ENCODE measurements around the gene ENTPD5. TPM values are rescaled to one million over a fixed set of nuclear protein-coding genes. Genes with fewer than 3 reads are reported as not detected.
"Not testable (repeated sequence)": the region's sequence is repeated elsewhere in the genome, so short reads cannot be mapped to it uniquely, and the experiment has no call there.

ENTPD5 gene
- total RNA-seq, 4 donors from 2014 or later = 8.0 to 12.9 (median 11.0) TPM

DNA sequence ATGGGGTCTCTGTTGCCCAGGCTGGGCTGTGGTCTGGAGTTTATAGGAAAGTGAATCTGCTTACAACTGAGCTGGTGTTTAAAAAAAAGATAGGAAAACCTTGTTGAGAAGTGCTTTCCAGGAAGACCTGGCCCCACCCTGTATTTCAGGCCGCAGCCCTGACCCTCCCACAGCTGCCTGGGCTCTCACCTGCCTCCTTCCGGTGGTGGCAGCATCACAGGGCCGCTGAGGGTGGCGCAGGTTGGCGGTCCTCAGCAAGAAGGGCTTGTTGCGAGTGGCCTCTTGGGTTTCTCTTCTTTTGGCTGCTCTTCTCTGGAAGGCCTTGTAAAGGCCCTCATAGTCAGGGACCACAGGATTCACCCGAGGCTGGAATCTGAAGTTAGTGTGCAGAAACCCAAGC, 76.9 kb downstream of the ENTPD5 start:
- Histone ChIP-seq H3K9me3 (no peaks in the 10 kb centered on the region), H3K4me1 (no peaks in the 10 kb centered on the region), H3K27ac (peak overlapping the region in 2 of 4 donors; percentile 22 to 56), H3K36me3 (peaks cover 0 to 97% (median 2%) of the 10 kb centered on the region in 3 donors), H3K27me3 (no peaks in the 10 kb centered on the region), H3K4me3 (no peak overlapping the region)
- TF ChIP-seq CTCF (IDR thresholded peaks at IDR 0.05) (no peak), POLR2A (IDR thresholded peaks at IDR 0.05) (no peak), EP300 (IDR thresholded peaks at IDR 0.05) (no peak)
- 81 to 82% methylated on average over 5 to 7 of the region's 7 CpGs for WGBS, 2 donors
- DNase-seq (ENCODE audit: low spot score in 2 of 2) = no peak

- 88 to 96% methylated on average over 2 of the region's 2 CpGs for WGBS, 2 donors
- H3K36me3 ChIP-seq = peaks cover 0 to 99% (median 0%) of the 10 kb centered on the region in 3 donors
Measured at GRCh38 chr14:73937012-73937411, 82.1 kb downstream of the ENTPD5 start.

GRCh38 chr14:73936548-73936947, 82.5 kb downstream of the ENTPD5 start:
- Histone ChIP-seq H3K4me1 (no peaks in the 10 kb centered on the region), H3K27ac (no peak overlapping the region), H3K9me3 (no peaks in the 10 kb centered on the region), H3K27me3 (no peaks in the 10 kb centered on the region), H3K4me3 (no peak overlapping the region), H3K36me3 (peaks cover 0 to 99% (median 0%) of the 10 kb centered on the region in 3 donors)
- 75 to 83% methylated on average over 1 of the region's 1 CpG for WGBS, 2 donors
- TF ChIP-seq POLR2A (IDR thresholded peaks at IDR 0.05) (no peak), EP300 (IDR thresholded peaks at IDR 0.05) (no peak), CTCF (IDR thresholded peaks at IDR 0.05) (no peak)
- no peak for DNase-seq (ENCODE audit: low spot score in 2 of 2)

More at GRCh38 chr14:73937012-73937411, 82.1 kb downstream of the ENTPD5 start:
- DNase-seq (ENCODE audit: low spot score in 2 of 2) = no peak
- no peaks in the 10 kb centered on the region for H3K4me1 ChIP-seq
- H3K9me3 ChIP-seq = no peaks in the 10 kb centered on the region
- H3K4me3 ChIP-seq = no peak overlapping the region
- TF ChIP-seq CTCF (IDR thresholded peaks at IDR 0.05) = no peak
- TF ChIP-seq POLR2A (IDR thresholded peaks at IDR 0.05) = no peak
- TF ChIP-seq EP300 (IDR thresholded peaks at IDR 0.05) = no peak
- H3K27ac ChIP-seq = no peak overlapping the region
- no peaks in the 10 kb centered on the region for H3K27me3 ChIP-seq

DNA sequence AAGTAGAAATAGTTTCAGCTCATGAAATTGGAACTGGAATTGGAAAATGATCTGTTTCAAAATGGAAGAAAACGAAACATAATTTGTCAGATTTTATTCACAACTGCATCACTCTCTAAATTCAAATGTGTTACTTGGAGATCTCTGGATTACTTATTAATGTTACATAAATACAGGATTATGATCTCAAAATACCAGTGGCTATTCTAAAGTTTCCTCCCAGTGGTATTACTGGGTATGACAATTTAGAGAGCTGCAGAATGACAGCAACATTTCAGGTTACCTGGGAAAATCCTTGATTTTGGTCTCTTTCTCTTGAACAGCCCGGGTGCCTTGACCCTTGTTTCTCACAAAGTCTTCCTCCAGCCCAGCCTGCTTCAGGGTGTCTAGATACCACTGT, 83.4 kb downstream of the ENTPD5 start:
- Histone ChIP-seq H3K36me3 (peaks cover 0 to 99% (median 0%) of the 10 kb centered on the region in 3 donors), H3K27ac (no peak overlapping the region), H3K27me3 (no peaks in the 10 kb centered on the region), H3K4me1 (no peaks in the 10 kb centered on the region), H3K9me3 (no peaks in the 10 kb centered on the region), H3K4me3 (no peak overlapping the region)
- 77 to 84% methylated on average over 2 of the region's 2 CpGs for WGBS, 2 donors
- peak in 2 of 5 experiments; percentile 12 to 13 for TF ChIP-seq CTCF (IDR thresholded peaks at IDR 0.05)
- no peak for TF ChIP-seq POLR2A (IDR thresholded peaks at IDR 0.05)
- no peak for DNase-seq (ENCODE audit: low spot score in 2 of 2)

DNA sequence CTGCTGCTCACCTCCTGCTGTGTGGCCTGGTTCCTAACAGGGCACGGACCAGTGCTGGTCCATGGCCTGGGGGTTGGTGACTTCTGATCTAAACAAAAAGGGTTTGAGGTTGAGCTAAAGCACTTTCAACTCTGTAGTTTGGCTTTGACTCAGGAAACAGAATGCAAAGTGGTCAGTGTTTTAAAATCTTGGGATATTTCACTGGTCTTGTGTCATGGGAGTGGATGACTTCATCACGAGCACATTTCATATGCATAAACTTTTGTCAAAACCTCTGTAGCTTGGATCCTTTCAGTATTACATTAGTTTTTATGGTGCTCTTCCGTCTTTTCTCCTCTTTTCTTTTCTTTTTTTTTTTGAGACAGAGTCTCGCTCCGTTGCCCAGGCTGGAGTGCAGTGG, 94.8 kb downstream of the ENTPD5 start:
- 74 to 86% methylated on average over 5 of the region's 5 CpGs for WGBS, 2 donors
- H3K4me3 ChIP-seq = no peak overlapping the region
- no peaks in the 10 kb centered on the region for H3K4me1 ChIP-seq
- no peaks in the 10 kb centered on the region for H3K9me3 ChIP-seq
- H3K27me3 ChIP-seq = no peaks in the 10 kb centered on the region
- peaks cover 5 to 97% (median 6%) of the 10 kb centered on the region in 3 donors for H3K36me3 ChIP-seq
- no peak for DNase-seq (ENCODE audit: low spot score in 2 of 2)
- H3K27ac ChIP-seq = no peak overlapping the region
- no peak for TF ChIP-seq EP300 (IDR thresholded peaks at IDR 0.05)
- TF ChIP-seq CTCF (IDR thresholded peaks at IDR 0.05) = no peak

- not testable (repeated sequence) for H3K9me3 ChIP-seq; H3K27ac ChIP-seq; H3K4me3 ChIP-seq; H3K27me3 ChIP-seq; H3K4me1 ChIP-seq; DNase-seq (ENCODE audit: low spot score in 2 of 2)
- WGBS, 2 donors = 96 to 98% methylated on average over 2 of the region's 2 CpGs
- peaks cover 2 to 88% (median 3%) of the 10 kb centered on the region in 3 donors for H3K36me3 ChIP-seq
Measured at GRCh38 chr14:73919457-73919856, 99.6 kb downstream of the ENTPD5 start.
